Neural progenitor cell (in vitro differentiated cells): ENCODE data around the gene SND1. TPM values are rescaled to one million over a fixed set of nuclear protein-coding genes. Genes with fewer than 3 reads are reported as not detected.

ENCODE experiments used
- DNase-seq: peaks from one replicate; pipeline ENCODE4 v3.0.0-alpha.2; 2016; ENCODE audit warnings: low spot score
- H2AFZ ChIP-seq: fragments of 200-600 bp; sonication (generic); replicated peaks from 2 replicates; pipeline ENCODE4 v1.6.1; 2016; ENCODE audit warnings: antibody characterized with exemption
- H3F3A ChIP-seq: fragments of 200-600 bp; sonication (generic); 2 replicates; pipeline ENCODE4 v1.6.1; 2016; ENCODE audit warnings: antibody characterized with exemption, low read depth
- H3K27ac ChIP-seq: fragments of 200-600 bp; sonication (generic); 2 replicates; pipeline ENCODE4 v1.5.1; 2016; ENCODE audit warnings: mild to moderate bottlenecking
- H3K27me3 ChIP-seq: fragments of 200-600 bp; sonication (generic); 2 replicates; pipeline ENCODE4 v1.6.1; 2016; ENCODE audit warnings: mild to moderate bottlenecking, moderate library complexity
- H3K36me3 ChIP-seq: fragments of 200-600 bp; sonication (generic); 2 replicates; pipeline ENCODE4 v1.5.1; 2016
- H3K4me1 ChIP-seq: fragments of 200-600 bp; sonication (generic); 2 replicates; pipeline ENCODE4 v1.6.1; 2016; ENCODE audit warnings: mixed run types
- H3K4me2 ChIP-seq: fragments of 200-600 bp; sonication (generic); 2 replicates; pipeline ENCODE4 v1.6.1; 2016
- H3K4me3 ChIP-seq: fragments of 200-600 bp; sonication (generic); 2 replicates; pipeline ENCODE4 v1.5.1; 2016
- H3K79me2 ChIP-seq: fragments of 200-600 bp; sonication (generic); 2 replicates; pipeline ENCODE4 v1.6.1; 2016; ENCODE audit warnings: low read depth
- H3K9ac ChIP-seq: fragments of 200-600 bp; sonication (generic); 2 replicates; pipeline ENCODE4 v1.6.1; 2016
- H3K9me3 ChIP-seq: fragments of 200-600 bp; sonication (generic); 2 replicates; pipeline ENCODE4 v1.5.1; 2016; ENCODE audit warnings: low read depth
- H4K20me1 ChIP-seq: fragments of 200-600 bp; sonication (generic); 2 replicates; pipeline ENCODE4 v1.6.1; 2016; ENCODE audit warnings: low read depth
- H3K27ac Mint-ChIP-seq: 3 replicates; pipeline ENCODE4 v1.8.0; 2021; ENCODE audit warnings: mixed read lengths
- H3K27me3 Mint-ChIP-seq: 2 replicates; pipeline ENCODE4 v1.8.0; 2022; ENCODE audit warnings: low read depth, mild to moderate bottlenecking, inconsistent platforms, moderate library complexity, mixed read lengths; ENCODE audit not compliant: insufficient read depth
- H3K36me3 Mint-ChIP-seq: 3 replicates; pipeline ENCODE4 v1.8.0; 2021; ENCODE audit warnings: mixed read lengths
- H3K4me1 Mint-ChIP-seq: 3 replicates; pipeline ENCODE4 v1.8.0; 2021; ENCODE audit warnings: mixed read lengths
- H3K4me3 Mint-ChIP-seq: 3 replicates; pipeline ENCODE4 v1.8.0; 2021; ENCODE audit warnings: mild to moderate bottlenecking, moderate library complexity, mixed read lengths
- H3K9me3 Mint-ChIP-seq: 3 replicates; pipeline ENCODE4 v1.8.0; 2020; ENCODE audit warnings: mixed read lengths
- CTCF ChIP-seq: fragments of 200-600 bp; sonication (generic); IDR thresholded peaks from 2 replicates; pipeline ENCODE4 v1.5.1; 2017; ENCODE audit warnings: antibody characterized with exemption, mild to moderate bottlenecking
- EZH2 ChIP-seq: fragments of 200-600 bp; sonication (generic); IDR thresholded peaks from 2 replicates; pipeline ENCODE4 v1.6.1; 2017; ENCODE audit warnings: antibody characterized with exemption, mild to moderate bottlenecking, moderate library complexity
- EZH2phosphoT487 ChIP-seq: fragments of 200-600 bp; sonication (generic); IDR thresholded peaks from 2 replicates; pipeline ENCODE4 v1.6.1; 2017; ENCODE audit warnings: antibody characterized with exemption
- total RNA-seq: library from RNA; depleted of rRNA; stranded (reverse); fragments of >200 nt; gene quantifications from 2 replicates; pipeline ENCODE4 v1.2.3, GENCODE V29; 2015; ENCODE audit warnings: low replicate concordance

SND1 gene
- total RNA-seq, 1 donor from 2014 or later: 154 TPM

GRCh38 chr7:127770885-127771284 lies 118.9 kb downstream of the SND1 start:
- Histone ChIP-seq H3K4me2 (no peak overlapping the region), H4K20me1 (peaks cover 9% of the 10 kb centered on the region), H3F3A (no peaks in the 10 kb centered on the region), H3K9me3 (no peaks in the 10 kb centered on the region), H3K27ac (no peak overlapping the region), H3K36me3 (no peaks in the 10 kb centered on the region), H2AFZ (no peak overlapping the region), H3K27me3 (no peaks in the 10 kb centered on the region), H3K4me3 (no peak overlapping the region), H3K79me2 (peaks cover 12% of the 10 kb centered on the region), H3K4me1 (peaks cover 18% of the 10 kb centered on the region), H3K9ac (no peak overlapping the region)
- no peak for TF ChIP-seq EZH2phosphoT487
- TF ChIP-seq CTCF: no peak
- no peak for TF ChIP-seq EZH2
- peaks cover 10% of the 10 kb centered on the region for H3K36me3 Mint-ChIP-seq
- H3K4me3 Mint-ChIP-seq: no peak overlapping the region
- H3K9me3 Mint-ChIP-seq: no peaks in the 10 kb centered on the region
- peaks cover 22% of the 10 kb centered on the region for H3K4me1 Mint-ChIP-seq
- peaks cover 2% of the 10 kb centered on the region for H3K27me3 Mint-ChIP-seq
- DNase-seq: no peak
- H3K27ac Mint-ChIP-seq: no peak overlapping the region

- Histone ChIP-seq H3K9ac (no peak overlapping the region), H4K20me1 (peaks cover 9% of the 10 kb centered on the region), H2AFZ (no peak overlapping the region), H3K4me2 (no peak overlapping the region), H3F3A (no peaks in the 10 kb centered on the region), H3K9me3 (no peaks in the 10 kb centered on the region), H3K4me1 (peaks cover 18% of the 10 kb centered on the region), H3K4me3 (no peak overlapping the region), H3K27me3 (no peaks in the 10 kb centered on the region), H3K79me2 (peaks cover 11% of the 10 kb centered on the region), H3K36me3 (no peaks in the 10 kb centered on the region), H3K27ac (no peak overlapping the region)
- Mint-ChIP-seq H3K4me3 (no peak overlapping the region), H3K27ac (no peak overlapping the region), H3K27me3 (no peaks in the 10 kb centered on the region), H3K4me1 (peaks cover 22% of the 10 kb centered on the region), H3K36me3 (peaks cover 9% of the 10 kb centered on the region), H3K9me3 (no peaks in the 10 kb centered on the region)
- no peak for TF ChIP-seq CTCF
- TF ChIP-seq EZH2phosphoT487: no peak
- no peak for TF ChIP-seq EZH2
- DNase-seq: no peak
Observed at GRCh38 chr7:127771707-127772106, 119.7 kb downstream of the SND1 start.

GRCh38 chr7:127776776-127777386 lies 124.9 kb downstream of the SND1 start:
- no peak overlapping the region for H3K4me2 ChIP-seq
- no peaks in the 10 kb centered on the region for H3K36me3 ChIP-seq
- Mint-ChIP-seq H3K27me3 (no peaks in the 10 kb centered on the region), H3K9me3 (no peaks in the 10 kb centered on the region), H3K4me3 (no peak overlapping the region), H3K36me3 (peaks cover 4% of the 10 kb centered on the region), H3K27ac (no peak overlapping the region), H3K4me1 (peaks cover 14% of the 10 kb centered on the region)
- no peak overlapping the region for H3K9ac ChIP-seq
- TF ChIP-seq EZH2phosphoT487 (no peak), CTCF (no peak), EZH2 (no peak)
- H2AFZ ChIP-seq: no peak overlapping the region
- H4K20me1 ChIP-seq: peaks cover 7% of the 10 kb centered on the region
- no peaks in the 10 kb centered on the region for H3F3A ChIP-seq
- H3K79me2 ChIP-seq: peaks cover 14% of the 10 kb centered on the region
- no peak overlapping the region for H3K4me3 ChIP-seq
- H3K4me1 ChIP-seq: peaks cover 14% of the 10 kb centered on the region
- no peak for DNase-seq
- no peak overlapping the region for H3K27ac ChIP-seq
- no peaks in the 10 kb centered on the region for H3K9me3 ChIP-seq
- H3K27me3 ChIP-seq: no peaks in the 10 kb centered on the region
